ENCODE measurements around the gene KRT86. TPM values are rescaled to one million over a fixed set of nuclear protein-coding genes. Genes with fewer than 3 reads are reported as not detected.

The KRT86 gene
- total RNA-seq, 4 donors from 2014 or later = 3.6 TPM; not detected in 3

DNA sequence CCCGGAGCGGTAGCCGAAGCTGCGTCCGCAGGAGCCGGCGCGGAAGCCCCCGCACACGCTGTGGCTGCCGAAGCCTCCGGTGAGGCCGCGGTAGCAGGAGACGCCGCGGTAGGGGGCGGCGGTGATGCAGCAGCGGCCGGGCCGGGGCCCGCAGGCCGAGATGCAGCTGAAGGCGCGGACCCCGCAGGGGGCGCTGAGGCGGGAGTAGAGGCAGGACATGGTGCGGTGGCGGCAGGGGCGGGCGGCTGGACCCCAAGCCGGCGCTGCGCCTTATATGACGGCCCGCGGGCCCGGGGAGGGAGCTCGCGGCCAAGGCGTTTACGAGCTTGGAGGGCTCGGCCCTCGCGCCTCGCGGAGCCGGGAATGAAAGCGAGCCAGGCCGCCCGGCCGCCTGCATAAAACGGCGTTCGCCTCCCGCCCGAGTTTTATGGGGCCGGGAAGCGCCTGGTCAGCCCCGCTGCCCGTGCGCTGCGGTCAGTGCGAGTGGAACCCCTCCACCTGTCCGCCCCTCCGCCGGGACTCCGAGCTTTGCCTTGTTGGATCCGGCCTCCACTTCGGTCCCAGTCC is 16.0 kb upstream of the KRT86 start:
- Histone ChIP-seq H3K36me3 (no peaks in the 10 kb centered on the region), H3K4me3 (peak overlapping the region in 1 of 4 donors; percentile 22), H3K4me1 (peaks cover 0 to 7% (median 6%) of the 10 kb centered on the region in 4 donors), H3K27ac (no peak overlapping the region), H3K9me3 (no peaks in the 10 kb centered on the region), H3K27me3 (peaks cover 54% of the 10 kb centered on the region)
- in situ Hi-C loops (cut with MboI; ENCODE audit: low pct_ligation_motif_present in 1 of 4, low pct_unique_long_range_greater_than_20kb in 1 of 4, low sequenced_read_pairs in 3 of 4) = no loop called here
- DNase-seq = no peak
- TF ChIP-seq EP300 (IDR thresholded peaks at IDR 0.05; ENCODE audit: low read depth) (no peak), POLR2AphosphoS5 (IDR thresholded peaks at IDR 0.05) (no peak), POLR2A (IDR thresholded peaks at IDR 0.05) (no peak)
- TF ChIP-seq, protein P1, sequence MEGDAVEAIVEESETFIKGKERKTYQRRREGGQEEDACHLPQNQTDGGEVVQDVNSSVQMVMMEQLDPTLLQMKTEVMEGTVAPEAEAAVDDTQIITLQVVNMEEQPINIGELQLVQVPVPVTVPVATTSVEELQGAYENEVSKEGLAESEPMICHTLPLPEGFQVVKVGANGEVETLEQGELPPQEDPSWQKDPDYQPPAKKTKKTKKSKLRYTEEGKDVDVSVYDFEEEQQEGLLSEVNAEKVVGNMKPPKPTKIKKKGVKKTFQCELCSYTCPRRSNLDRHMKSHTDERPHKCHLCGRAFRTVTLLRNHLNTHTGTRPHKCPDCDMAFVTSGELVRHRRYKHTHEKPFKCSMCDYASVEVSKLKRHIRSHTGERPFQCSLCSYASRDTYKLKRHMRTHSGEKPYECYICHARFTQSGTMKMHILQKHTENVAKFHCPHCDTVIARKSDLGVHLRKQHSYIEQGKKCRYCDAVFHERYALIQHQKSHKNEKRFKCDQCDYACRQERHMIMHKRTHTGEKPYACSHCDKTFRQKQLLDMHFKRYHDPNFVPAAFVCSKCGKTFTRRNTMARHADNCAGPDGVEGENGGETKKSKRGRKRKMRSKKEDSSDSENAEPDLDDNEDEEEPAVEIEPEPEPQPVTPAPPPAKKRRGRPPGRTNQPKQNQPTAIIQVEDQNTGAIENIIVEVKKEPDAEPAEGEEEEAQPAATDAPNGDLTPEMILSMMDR (IDR thresholded peaks at IDR 0.05) = no peak
- intact Hi-C loops (cut with DNase I; ENCODE audit: low total_unique reads) = no loop called here
- 12% methylated on average over 45 of the region's 72 CpGs; no CpG with 5 or more reads in 1 of the 2 donors for WGBS, 2 donors (ENCODE audit: low coverage in 1 of 2)

DNA sequence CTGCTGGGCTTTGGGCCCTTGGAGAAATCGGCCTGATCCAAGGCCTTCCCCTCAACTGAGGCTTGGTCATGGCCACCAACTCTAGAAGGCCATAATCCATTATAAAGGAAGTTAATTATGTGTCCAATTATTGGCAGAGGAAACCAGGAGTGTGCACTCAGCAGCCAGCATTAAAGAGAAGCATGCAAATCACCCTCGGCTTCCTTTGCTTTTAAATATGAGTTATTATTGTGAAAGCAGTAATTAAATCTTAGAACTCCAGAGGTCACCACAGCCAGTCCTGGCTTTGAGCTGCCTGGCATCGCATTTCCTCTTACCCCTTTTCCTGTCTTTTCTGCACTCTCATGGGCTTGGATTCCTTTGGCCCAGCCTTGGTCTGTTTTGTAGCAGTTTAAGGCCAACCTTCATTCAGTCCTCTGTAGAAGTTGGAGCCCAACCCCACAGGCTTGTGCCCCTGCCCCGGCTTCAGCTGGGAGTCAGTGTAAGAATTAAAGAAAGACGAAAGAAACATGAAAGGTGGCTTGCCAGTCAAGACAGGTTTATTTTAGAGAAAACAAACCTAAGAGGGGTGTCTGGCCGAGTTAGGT is 14.7 kb upstream of the KRT86 start:
- in situ Hi-C loops (cut with MboI; ENCODE audit: low pct_ligation_motif_present in 1 of 4, low pct_unique_long_range_greater_than_20kb in 1 of 4, low sequenced_read_pairs in 3 of 4) (no loop called here), intact Hi-C loops (cut with DNase I; ENCODE audit: low total_unique reads) (no loop called here)
- H3K36me3 ChIP-seq = no peaks in the 10 kb centered on the region
- H3K9me3 ChIP-seq = no peaks in the 10 kb centered on the region
- DNase-seq = no peak
- peaks cover 0 to 7% (median 6%) of the 10 kb centered on the region in 4 donors for H3K4me1 ChIP-seq
- WGBS, 2 donors (ENCODE audit: low coverage in 1 of 2) = 73 to 81% methylated on average over 4 to 6 of the region's 6 CpGs
- TF ChIP-seq, protein P1 (IDR thresholded peaks at IDR 0.05) = no peak
- H3K4me3 ChIP-seq = no peak overlapping the region
- H3K27me3 ChIP-seq = peaks cover 54% of the 10 kb centered on the region
- H3K27ac ChIP-seq = no peak overlapping the region

DNA sequence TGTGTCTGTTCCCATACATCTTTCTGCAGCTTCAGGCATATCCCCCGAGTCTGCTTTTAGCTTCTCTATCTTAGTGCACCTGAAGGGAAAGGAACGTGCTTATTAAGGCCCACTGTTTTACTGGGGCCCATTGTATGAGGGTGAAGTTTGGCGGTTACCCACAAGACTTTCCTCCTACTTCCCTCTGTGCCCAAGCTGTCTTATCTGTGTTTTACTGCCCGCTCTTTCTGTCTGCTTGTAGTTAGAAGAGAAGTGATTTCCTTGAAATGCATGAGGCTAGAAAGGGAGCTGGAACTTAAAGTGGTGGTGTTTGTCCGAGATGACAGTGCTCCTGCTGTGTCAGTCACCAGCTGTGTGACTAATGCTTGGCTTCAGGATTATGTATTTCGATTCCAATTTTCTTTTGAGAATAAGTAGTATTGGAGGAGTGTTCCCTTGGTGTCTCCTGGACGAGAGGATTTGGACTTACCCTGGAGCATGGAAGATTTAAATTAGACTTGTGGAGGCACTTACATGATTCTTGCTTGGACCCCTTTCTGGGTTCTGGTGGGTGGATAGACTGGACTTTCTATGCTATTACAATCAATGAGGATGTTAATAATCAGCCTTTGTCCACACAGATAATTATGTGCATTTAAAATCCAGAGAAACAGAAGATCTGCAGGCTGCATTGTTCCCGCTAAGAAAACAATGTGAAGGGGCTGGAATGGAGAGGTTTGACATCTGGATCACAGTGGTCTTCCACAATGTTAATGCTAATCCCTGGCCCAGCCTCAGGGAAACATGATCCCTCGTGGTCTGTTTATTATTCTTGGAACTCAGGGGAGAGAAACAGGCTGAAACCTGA is 13.9 kb upstream of the KRT86 start:
- intact Hi-C loops (cut with DNase I; ENCODE audit: low total_unique reads) = no loop called here
- H3K4me1 ChIP-seq = peaks cover 0 to 7% (median 6%) of the 10 kb centered on the region in 4 donors
- H3K9me3 ChIP-seq = no peaks in the 10 kb centered on the region
- TF ChIP-seq POLR2A (IDR thresholded peaks at IDR 0.05) (no peak), EP300 (IDR thresholded peaks at IDR 0.05; ENCODE audit: low read depth) (no peak), POLR2AphosphoS5 (IDR thresholded peaks at IDR 0.05) (no peak)
- TF ChIP-seq, protein P1 (IDR thresholded peaks at IDR 0.05) = no peak
- in situ Hi-C loops (cut with MboI; ENCODE audit: low pct_ligation_motif_present in 1 of 4, low pct_unique_long_range_greater_than_20kb in 1 of 4, low sequenced_read_pairs in 3 of 4) = no loop called here
- H3K36me3 ChIP-seq = no peaks in the 10 kb centered on the region
- 67 to 72% methylated on average over 8 to 9 of the region's 9 CpGs for WGBS, 2 donors (ENCODE audit: low coverage in 1 of 2)
- H3K27ac ChIP-seq = no peak overlapping the region
- H3K4me3 ChIP-seq = no peak overlapping the region
- no peak for DNase-seq
- peaks cover 50% of the 10 kb centered on the region for H3K27me3 ChIP-seq

DNA sequence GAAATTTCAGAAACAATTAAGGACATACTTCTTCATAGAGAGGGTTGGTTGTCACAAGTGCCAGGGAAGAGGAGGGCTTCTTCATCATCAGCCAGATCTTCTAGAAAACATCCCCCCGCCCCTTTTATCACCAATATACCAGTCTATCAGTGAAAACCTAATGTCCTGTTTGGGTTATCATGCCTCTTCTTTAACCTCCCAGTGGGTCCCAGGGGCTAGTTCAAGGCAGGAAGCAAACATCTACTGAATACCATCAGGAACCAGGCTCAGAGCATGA is 13.3 kb upstream of the KRT86 start:
- in situ Hi-C loops (cut with MboI; ENCODE audit: low pct_ligation_motif_present in 1 of 4, low pct_unique_long_range_greater_than_20kb in 1 of 4, low sequenced_read_pairs in 3 of 4) = no loop called here
- peaks cover 0 to 7% (median 6%) of the 10 kb centered on the region in 4 donors for H3K4me1 ChIP-seq
- WGBS, 2 donors (ENCODE audit: low coverage in 1 of 2) = 85% methylated on average over 1 of the region's 1 CpG; no CpG with 5 or more reads in 1 of the 2 donors
- TF ChIP-seq EP300 (IDR thresholded peaks at IDR 0.05; ENCODE audit: low read depth) (no peak), POLR2AphosphoS5 (IDR thresholded peaks at IDR 0.05) (no peak), POLR2A (IDR thresholded peaks at IDR 0.05) (no peak)
- TF ChIP-seq, protein P1 (IDR thresholded peaks at IDR 0.05) = no peak
- no peak overlapping the region for H3K4me3 ChIP-seq
- intact Hi-C loops (cut with DNase I; ENCODE audit: low total_unique reads) = no loop called here
- H3K27ac ChIP-seq = no peak overlapping the region
- no peaks in the 10 kb centered on the region for H3K9me3 ChIP-seq
- no peaks in the 10 kb centered on the region for H3K36me3 ChIP-seq
- H3K27me3 ChIP-seq = peaks cover 47% of the 10 kb centered on the region
- DNase-seq = no peak

All from transverse colon (tissue), 4 donors.